Nephron progenitor cell (in vitro differentiated cells): ENCODE data around the gene DAB2IP.

Experiments used
- DNase-seq: peaks from one replicate; pipeline ENCODE4 v3.0.0; 2021
- H3K27ac Mint-ChIP-seq: 2 replicates; pipeline ENCODE4 v1.8.0; 2021; ENCODE audit warnings: mild to moderate bottlenecking, moderate library complexity, mixed read lengths
- H3K27me3 Mint-ChIP-seq: 2 replicates; pipeline ENCODE4 v1.8.0; 2021; ENCODE audit warnings: mild to moderate bottlenecking, low read depth, mixed read lengths; ENCODE audit not compliant: poor library complexity
- H3K36me3 Mint-ChIP-seq: 2 replicates; pipeline ENCODE4 v1.8.0; 2021; ENCODE audit warnings: low read depth, mixed read lengths
- H3K4me1 Mint-ChIP-seq: 2 replicates; pipeline ENCODE4 v1.8.0; 2021; ENCODE audit warnings: mixed read lengths
- H3K4me3 Mint-ChIP-seq: 2 replicates; pipeline ENCODE4 v1.8.0; 2021; ENCODE audit warnings: mild to moderate bottlenecking, moderate library complexity, mixed read lengths
- H3K9me3 Mint-ChIP-seq: 2 replicates; pipeline ENCODE4 v1.8.0; 2021; ENCODE audit warnings: mild to moderate bottlenecking, moderate library complexity, mixed read lengths
- CTCF ChIP-seq: fragments of 200-600 bp; sonication (generic); IDR thresholded peaks from 2 replicates; pipeline ENCODE4 v1.5.0; 2021; ENCODE audit warnings: antibody characterized with exemption

The DAB2IP gene

GRCh38 chr9:121744687-121745395, 93.4 kb downstream of the DAB2IP start:
- no peaks in the 10 kb centered on the region for H3K9me3 Mint-ChIP-seq
- H3K27me3 Mint-ChIP-seq, result no peaks in the 10 kb centered on the region
- peak; percentile 31 for DNase-seq
- H3K4me3 Mint-ChIP-seq, result no peak overlapping the region
- H3K4me1 Mint-ChIP-seq, result peaks cover 22% of the 10 kb centered on the region
- TF ChIP-seq CTCF, result no peak
- peaks cover 3% of the 10 kb centered on the region for H3K36me3 Mint-ChIP-seq
- no peak overlapping the region for H3K27ac Mint-ChIP-seq

GRCh38 chr9:121745396-121745695, 93.9 kb downstream of the DAB2IP start:
- no peak for TF ChIP-seq CTCF
- Mint-ChIP-seq H3K9me3 (no peaks in the 10 kb centered on the region), H3K27ac (no peak overlapping the region), H3K36me3 (peaks cover 3% of the 10 kb centered on the region), H3K4me1 (peaks cover 17% of the 10 kb centered on the region), H3K27me3 (no peaks in the 10 kb centered on the region), H3K4me3 (no peak overlapping the region)
- no peak for DNase-seq

- DNase-seq, result no peak
- Mint-ChIP-seq H3K4me1 (peaks cover 16% of the 10 kb centered on the region), H3K27ac (no peak overlapping the region), H3K9me3 (no peaks in the 10 kb centered on the region), H3K36me3 (peaks cover 3% of the 10 kb centered on the region), H3K4me3 (no peak overlapping the region), H3K27me3 (no peaks in the 10 kb centered on the region)
- no peak for TF ChIP-seq CTCF
Observed at GRCh38 chr9:121746411-121746810, 95.0 kb downstream of the DAB2IP start.

GRCh38 chr9:121746866-121747265, 95.4 kb downstream of the DAB2IP start:
- Mint-ChIP-seq H3K4me1 (peaks cover 19% of the 10 kb centered on the region), H3K9me3 (no peaks in the 10 kb centered on the region), H3K4me3 (no peak overlapping the region), H3K36me3 (peaks cover 3% of the 10 kb centered on the region), H3K27ac (no peak overlapping the region), H3K27me3 (no peaks in the 10 kb centered on the region)
- TF ChIP-seq CTCF, result no peak
- DNase-seq, result no peak

- H3K36me3 Mint-ChIP-seq, result peaks cover 3% of the 10 kb centered on the region
- peaks cover 21% of the 10 kb centered on the region for H3K4me1 Mint-ChIP-seq
- no peak for TF ChIP-seq CTCF
- no peaks in the 10 kb centered on the region for H3K9me3 Mint-ChIP-seq
- no peak for DNase-seq
- no peak overlapping the region for H3K4me3 Mint-ChIP-seq
- peaks cover 3% of the 10 kb centered on the region for H3K27me3 Mint-ChIP-seq
- peak overlapping the region; percentile 44 for H3K27ac Mint-ChIP-seq
Observed at GRCh38 chr9:121748074-121748473, 96.6 kb downstream of the DAB2IP start.

GRCh38 chr9:121748727-121749423, 97.4 kb downstream of the DAB2IP start:
- Mint-ChIP-seq H3K27me3 (peaks cover 3% of the 10 kb centered on the region), H3K9me3 (no peaks in the 10 kb centered on the region), H3K4me1 (peaks cover 21% of the 10 kb centered on the region), H3K4me3 (no peak overlapping the region), H3K36me3 (peaks cover 3% of the 10 kb centered on the region), H3K27ac (no peak overlapping the region)
- TF ChIP-seq CTCF, result no peak
- DNase-seq, result no peak
